ENCODE measurements around the gene EPO. TPM values are rescaled to one million over a fixed set of nuclear protein-coding genes. Genes with fewer than 3 reads are reported as not detected.
A peak's percentile ranks its signal among the peaks of the same experiment; 100 is the strongest.

EPO gene
- polyA plus RNA-seq, 1 donor (not counting 4 experiments of a cell fraction or from before 2014, with no cell fraction given), result 0.35 TPM

GRCh38 chr7:100705753-100706671, 14.3 kb upstream of the EPO start, which contains the start of gene POP7:
POP7 (plus strand) TSS chr7:100706121; CDS start chr7:100706831, 710 bp downstream.
- H2AFZ ChIP-seq (ENCODE audit: control insufficient read depth, low read length), result peak within 1 kb of the TSS; percentile 96
- peak; percentile 79 for FAIRE-seq
- dilution Hi-C loops (cut with MboI; ENCODE audit: extremely low pct_ligation_motif_present, low sequenced_read_pairs), result no loop called here

GRCh38 chr7:100706672-100707311, 13.5 kb upstream of the EPO start:
- Histone ChIP-seq H3K9me1 (ENCODE audit: control insufficient read depth, extremely low read depth, insufficient read depth, low read length) (no peaks in the 10 kb centered on the region), H3K4me1 (ENCODE audit: control insufficient read depth, extremely low read depth, insufficient read depth, low read length) (peaks cover 10% of the 10 kb centered on the region), H3K4me3 (ENCODE audit: control insufficient read depth in 2 of 3, extremely low read depth in 1 of 3, insufficient read depth in 2 of 3, low read depth in 1 of 3, low read length in 3 of 3) (peak overlapping the region; percentile 58 to 95 (median 90)), H3K27ac (ENCODE audit: control insufficient read depth, insufficient read depth, low read length) (peak overlapping the region; percentile 86), H3K9me3 (ENCODE audit: control insufficient read depth, low read depth, low read length) (no peaks in the 10 kb centered on the region), H3K9ac (ENCODE audit: control insufficient read depth, extremely low read depth, insufficient read depth, low read length) (peak overlapping the region; percentile 93), H2AFZ (ENCODE audit: control insufficient read depth, low read length) (peak overlapping the region; percentile 23), H3K4me2 (ENCODE audit: control insufficient read depth, extremely low read depth, insufficient read depth, low read depth, low read length) (peak overlapping the region; percentile 96), H3K79me2 (ENCODE audit: control insufficient read depth, insufficient read depth, low read length) (peaks cover 21% of the 10 kb centered on the region), H3K27me3 (ENCODE audit: control insufficient read depth, extremely low read depth, insufficient read depth, low read length) (no peaks in the 10 kb centered on the region), H3K36me3 (ENCODE audit: control insufficient read depth in 2 of 2, extremely low read depth in 1 of 2, insufficient read depth in 2 of 2, low read length in 2 of 2) (peaks cover 0 to 12% of the 10 kb centered on the region in 2 experiments), H4K20me1 (ENCODE audit: control insufficient read depth, extremely low read depth, insufficient read depth, low read length) (no peaks in the 10 kb centered on the region)
- FAIRE-seq (no peak), DNase-seq (ENCODE audit: low read depth, low spot score) (no peak)
- TF ChIP-seq CTCF (optimal IDR thresholded peaks at IDR 0.05 in 1 of 3, IDR thresholded peaks at IDR 0.05 in 1 of 3, conservative IDR thresholded peaks at IDR 0.05 in 1 of 3; ENCODE audit: extremely low read depth in 1 of 3, insufficient read depth in 2 of 3, low read length in 3 of 3) (no peak), EZH2 (IDR thresholded peaks at IDR 0.05; ENCODE audit: low read length) (no peak)
- dilution Hi-C loops (cut with MboI; ENCODE audit: extremely low pct_ligation_motif_present, low sequenced_read_pairs), result no loop called here

More at GRCh38 chr7:100705753-100706671, 14.3 kb upstream of the EPO start, which contains the start of gene POP7:
- peak within 1 kb of the TSS; percentile 96 for H3K4me2 ChIP-seq (ENCODE audit: control insufficient read depth, extremely low read depth, insufficient read depth, low read depth, low read length)
- peaks cover 10% of the 10 kb centered on the region for H3K4me1 ChIP-seq (ENCODE audit: control insufficient read depth, extremely low read depth, insufficient read depth, low read length)
- peak within 1 kb of the TSS; percentile 93 for H3K9ac ChIP-seq (ENCODE audit: control insufficient read depth, extremely low read depth, insufficient read depth, low read length)
- peaks cover 21% of the 10 kb centered on the region for H3K79me2 ChIP-seq (ENCODE audit: control insufficient read depth, insufficient read depth, low read length)
- H3K36me3 ChIP-seq (ENCODE audit: control insufficient read depth in 2 of 2, extremely low read depth in 1 of 2, insufficient read depth in 2 of 2, low read length in 2 of 2), result peaks cover 0 to 12% of the 10 kb centered on the region in 2 experiments
- H3K27me3 ChIP-seq (ENCODE audit: control insufficient read depth, extremely low read depth, insufficient read depth, low read length), result no peaks in the 10 kb centered on the region
- peak within 1 kb of the TSS; percentile 86 for H3K27ac ChIP-seq (ENCODE audit: control insufficient read depth, insufficient read depth, low read length)
- H4K20me1 ChIP-seq (ENCODE audit: control insufficient read depth, extremely low read depth, insufficient read depth, low read length), result no peaks in the 10 kb centered on the region
- peak within 1 kb of the TSS; percentile 58 to 95 (median 90) for H3K4me3 ChIP-seq (ENCODE audit: control insufficient read depth in 2 of 3, extremely low read depth in 1 of 3, insufficient read depth in 2 of 3, low read depth in 1 of 3, low read length in 3 of 3)
- H3K9me1 ChIP-seq (ENCODE audit: control insufficient read depth, extremely low read depth, insufficient read depth, low read length), result no peaks in the 10 kb centered on the region
- H3K9me3 ChIP-seq (ENCODE audit: control insufficient read depth, low read depth, low read length), result no peaks in the 10 kb centered on the region
- TF ChIP-seq CTCF (optimal IDR thresholded peaks at IDR 0.05 in 1 of 3, IDR thresholded peaks at IDR 0.05 in 1 of 3, conservative IDR thresholded peaks at IDR 0.05 in 1 of 3; ENCODE audit: extremely low read depth in 1 of 3, insufficient read depth in 2 of 3, low read length in 3 of 3), result no peak
- no peak for TF ChIP-seq EZH2 (IDR thresholded peaks at IDR 0.05; ENCODE audit: low read length)
- peak; percentile 90 for DNase-seq (ENCODE audit: low read depth, low spot score)
